Mononuclear cell (primary cell): ENCODE results near the gene ECE1. TPM values are rescaled to one million over a fixed set of nuclear protein-coding genes. Genes with fewer than 3 reads are reported as not detected.

Experiments
- H3K27me3 ChIP-seq: 2 replicates; pipeline ENCODE4 v1.6.0; 2011; ENCODE audit warnings: low read length, control low read depth; ENCODE audit not compliant: insufficient read depth
- H3K4me1 ChIP-seq: 2 replicates; pipeline ENCODE4 v1.5.1; 2011; ENCODE audit warnings: mild to moderate bottlenecking, low read length, control low read depth; ENCODE audit not compliant: insufficient read depth
- H3K4me3 ChIP-seq: 2 replicates; pipeline ENCODE4 v1.5.1; 2011; ENCODE audit warnings: mild to moderate bottlenecking, low read length, moderate library complexity
- H3K9me3 ChIP-seq: 2 replicates; pipeline ENCODE4 v1.5.1; 2011; ENCODE audit warnings: low read depth, mild to moderate bottlenecking, control low read depth, low read length
- total RNA-seq: library from RNA; depleted of rRNA; stranded (reverse); fragments of >200 nt; gene quantifications from one replicate; pipeline ENCODE4 v1.2.3, GENCODE V29; 2012

The ECE1 gene
- total RNA-seq, 1 donor: 72.4 TPM

- Histone ChIP-seq H3K9me3 (no peaks in the 10 kb centered on the region), H3K27me3 (no peaks in the 10 kb centered on the region), H3K4me1 (peaks cover 28% of the 10 kb centered on the region), H3K4me3 (no peak overlapping the region)
These were observed 15.1 kb upstream of the ECE1 start for GRCh38 chr1:21305155-21305899.

- no peaks in the 10 kb centered on the region for H3K27me3 ChIP-seq
These were observed 14.2 kb upstream of the ECE1 start for GRCh38 chr1:21304488-21304887.

GRCh38 chr1:21302747-21303715, 12.8 kb upstream of the ECE1 start:
- Histone ChIP-seq H3K27me3 (no peaks in the 10 kb centered on the region), H3K4me1 (peaks cover 50% of the 10 kb centered on the region), H3K9me3 (no peaks in the 10 kb centered on the region), H3K4me3 (no peak overlapping the region)

More at GRCh38 chr1:21304488-21304887, 14.2 kb upstream of the ECE1 start:
- H3K9me3 ChIP-seq: no peaks in the 10 kb centered on the region
- no peak overlapping the region for H3K4me3 ChIP-seq
- H3K4me1 ChIP-seq: peaks cover 37% of the 10 kb centered on the region

DNA sequence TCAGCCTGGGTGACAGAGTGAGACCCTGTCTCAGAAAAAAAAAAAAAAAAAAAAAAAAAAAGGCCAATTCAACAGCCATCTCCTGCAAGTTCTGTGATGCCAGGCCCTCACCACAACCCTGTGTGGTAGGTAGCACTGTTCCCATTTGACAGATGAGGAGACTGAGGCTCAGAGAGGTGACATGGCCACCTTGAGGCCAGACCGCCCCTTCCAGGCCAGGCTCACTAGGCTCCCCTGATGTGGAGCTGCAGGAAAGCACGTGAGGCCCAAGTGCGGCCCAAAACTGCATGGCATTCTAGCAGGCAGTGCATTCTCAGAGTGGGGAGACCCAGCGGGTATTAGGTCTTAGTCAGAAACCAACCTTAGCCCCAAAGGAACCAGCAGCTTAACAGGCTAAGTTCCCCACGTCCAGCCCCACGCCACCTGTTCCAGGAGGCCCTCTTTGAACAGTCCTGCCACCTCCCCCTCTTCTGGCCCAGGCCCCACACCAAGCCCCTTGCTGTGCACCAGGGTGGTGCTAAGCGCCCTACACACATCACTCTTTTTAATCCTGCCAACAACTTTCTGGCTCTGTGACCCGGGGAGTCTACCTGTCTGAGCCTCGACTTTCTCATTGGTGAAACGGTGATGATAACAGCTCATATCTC, 11.7 kb upstream of the ECE1 start:
- Histone ChIP-seq H3K4me3 (no peak overlapping the region), H3K4me1 (peaks cover 45% of the 10 kb centered on the region)

DNA sequence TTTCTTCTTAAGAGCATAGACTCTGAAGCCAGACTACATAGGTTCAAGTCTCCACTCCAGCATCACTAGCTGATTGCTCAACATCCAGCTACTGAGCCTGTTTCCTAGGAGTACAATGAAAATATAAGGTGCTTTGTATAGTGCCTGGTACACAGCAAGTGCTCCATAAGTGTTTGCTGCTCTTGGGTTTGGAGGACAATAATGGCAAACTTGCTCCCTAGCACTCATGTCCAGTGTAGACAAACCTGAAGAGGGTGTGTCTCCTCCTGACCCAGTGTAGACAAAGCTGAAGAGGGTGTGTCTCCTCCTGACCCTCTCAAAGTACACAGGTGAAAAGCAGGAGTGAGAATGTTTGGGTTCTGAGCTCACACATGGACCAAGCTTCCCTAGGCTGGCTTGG, 10.5 kb upstream of the ECE1 start:
- H3K4me3 ChIP-seq: no peak overlapping the region
- H3K27me3 ChIP-seq: no peaks in the 10 kb centered on the region
- peaks cover 52% of the 10 kb centered on the region for H3K4me1 ChIP-seq
- H3K9me3 ChIP-seq: no peaks in the 10 kb centered on the region

More for the DNA sequence above, 11.7 kb upstream of the ECE1 start:
- no peaks in the 10 kb centered on the region for H3K27me3 ChIP-seq
- no peaks in the 10 kb centered on the region for H3K9me3 ChIP-seq

DNA sequence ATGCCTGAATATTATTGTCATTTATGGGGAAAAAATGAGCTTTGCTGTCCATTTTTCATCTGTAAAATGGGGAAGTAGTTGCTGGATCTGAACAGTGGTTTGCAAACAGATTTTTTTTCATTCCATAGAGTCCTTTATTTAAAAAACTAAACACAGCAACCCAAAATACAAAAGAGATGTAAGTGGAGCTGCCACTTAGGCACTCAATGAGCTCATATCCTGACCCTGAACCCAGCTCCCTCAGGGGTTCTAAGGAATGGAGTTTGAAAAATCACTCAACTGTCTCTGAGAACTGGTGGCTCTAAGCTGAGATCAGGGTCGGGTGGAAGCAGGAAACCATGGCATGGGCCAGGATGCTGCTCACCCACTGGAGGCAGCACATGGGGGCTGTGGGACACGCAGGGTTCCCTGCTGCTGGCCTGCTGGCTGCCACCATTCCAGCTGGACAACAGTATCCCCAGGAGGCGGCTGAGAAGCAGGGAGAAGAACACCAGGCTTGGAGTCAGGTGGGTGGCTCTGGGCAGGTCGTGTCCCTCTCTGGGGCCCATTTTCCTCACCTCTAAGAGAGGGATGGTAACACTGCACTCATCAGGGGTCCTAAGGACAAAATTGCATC, 9.6 kb upstream of the ECE1 start:
- peaks cover 61% of the 10 kb centered on the region for H3K4me1 ChIP-seq
- no peak overlapping the region for H3K4me3 ChIP-seq
- no peaks in the 10 kb centered on the region for H3K9me3 ChIP-seq
- H3K27me3 ChIP-seq: no peaks in the 10 kb centered on the region

DNA sequence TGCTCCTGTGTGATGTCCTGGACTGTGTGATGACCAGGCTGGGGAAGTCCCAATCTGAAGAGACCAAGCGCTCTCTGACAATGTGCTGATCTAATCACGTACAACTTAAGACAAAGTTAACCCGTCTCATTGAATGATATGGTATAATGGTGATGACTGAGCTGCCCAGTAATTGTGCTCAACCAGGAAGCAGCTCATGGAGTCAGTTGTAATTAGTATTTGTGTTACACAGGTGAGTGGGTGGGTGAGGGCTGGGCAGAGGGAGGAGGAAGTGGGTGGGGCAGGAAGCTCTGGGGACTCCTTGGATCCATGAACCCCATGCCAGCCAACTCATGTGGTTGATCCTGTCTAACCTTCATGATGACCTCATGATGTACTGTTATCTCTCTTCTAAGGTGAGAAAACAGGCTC, 8.7 kb upstream of the ECE1 start:
- Histone ChIP-seq H3K4me1 (peaks cover 70% of the 10 kb centered on the region), H3K27me3 (no peaks in the 10 kb centered on the region), H3K9me3 (no peaks in the 10 kb centered on the region), H3K4me3 (no peak overlapping the region)

GRCh38 chr1:21297975-21298374, 7.7 kb upstream of the ECE1 start:
- H3K4me1 ChIP-seq: peaks cover 73% of the 10 kb centered on the region
- H3K27me3 ChIP-seq: no peaks in the 10 kb centered on the region
- H3K4me3 ChIP-seq: no peak overlapping the region
- H3K9me3 ChIP-seq: no peaks in the 10 kb centered on the region

DNA sequence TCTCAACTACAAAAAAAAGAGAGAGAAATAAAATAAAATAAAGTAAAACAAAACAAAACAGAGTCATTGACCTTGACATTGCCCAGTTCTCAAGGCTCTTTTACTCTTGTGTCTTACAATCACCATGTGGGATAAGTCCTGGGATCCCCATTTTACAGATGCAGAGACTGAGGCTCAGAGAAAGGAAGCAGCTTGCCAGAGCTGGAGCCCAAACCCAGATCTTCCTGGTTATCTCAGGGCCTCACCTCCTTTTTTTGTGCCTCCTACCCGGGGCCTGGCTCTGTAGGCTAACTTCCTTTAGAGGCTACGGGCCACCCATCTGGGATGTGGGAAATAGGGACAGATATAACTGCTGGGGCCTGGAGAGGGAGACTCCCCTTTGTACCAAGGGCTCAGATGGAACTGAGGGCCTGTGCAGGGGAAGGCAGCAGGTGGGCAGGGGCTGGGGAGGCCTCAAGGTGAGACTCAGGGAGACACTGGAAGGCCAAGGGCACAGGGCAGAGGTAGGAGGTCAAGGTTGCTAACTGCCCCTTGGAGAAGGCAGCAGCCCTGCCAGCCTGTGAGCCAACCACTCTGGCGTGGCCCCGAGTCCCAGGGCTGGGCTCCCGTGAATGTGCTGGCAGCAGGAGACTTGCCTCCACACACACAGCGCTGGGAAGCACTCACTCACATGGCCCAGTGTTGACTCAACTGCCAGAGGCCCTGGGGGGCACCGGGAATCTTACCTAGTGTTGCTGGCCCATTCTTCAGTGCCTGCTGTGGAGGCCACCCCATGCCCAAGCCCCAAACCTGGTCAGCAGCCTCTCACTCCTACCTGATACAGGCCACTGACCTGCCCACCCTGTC, 6.5 kb upstream of the ECE1 start:
- Histone ChIP-seq H3K9me3 (no peaks in the 10 kb centered on the region), H3K27me3 (no peaks in the 10 kb centered on the region), H3K4me1 (peaks cover 83% of the 10 kb centered on the region), H3K4me3 (no peak overlapping the region)

- H3K4me3 ChIP-seq: no peak overlapping the region
- no peaks in the 10 kb centered on the region for H3K27me3 ChIP-seq
- no peaks in the 10 kb centered on the region for H3K9me3 ChIP-seq
- H3K4me1 ChIP-seq: peaks cover 92% of the 10 kb centered on the region
These were observed 5.3 kb upstream of the ECE1 start for GRCh38 chr1:21295545-21295944.

GRCh38 chr1:21295002-21295401, 4.7 kb upstream of the ECE1 start:
- peaks cover 91% of the 10 kb centered on the region for H3K4me1 ChIP-seq
- H3K4me3 ChIP-seq: no peak overlapping the region
- no peaks in the 10 kb centered on the region for H3K27me3 ChIP-seq
- no peaks in the 10 kb centered on the region for H3K9me3 ChIP-seq

GRCh38 chr1:21294266-21294989, 4.2 kb upstream of the ECE1 start:
- Histone ChIP-seq H3K4me1 (peaks cover 88% of the 10 kb centered on the region), H3K4me3 (peak overlapping the region; percentile 25), H3K9me3 (no peaks in the 10 kb centered on the region), H3K27me3 (no peaks in the 10 kb centered on the region)

- Histone ChIP-seq H3K4me3 (peak overlapping the region; percentile 25), H3K27me3 (no peaks in the 10 kb centered on the region), H3K4me1 (peaks cover 88% of the 10 kb centered on the region), H3K9me3 (no peaks in the 10 kb centered on the region)
These were observed 3.4 kb upstream of the ECE1 start for GRCh38 chr1:21293537-21294265.
